Neural progenitor cell (in vitro differentiated cells): ENCODE data around the gene SLC6A5. TPM values are rescaled to one million over a fixed set of nuclear protein-coding genes. Genes with fewer than 3 reads are reported as not detected.

Source experiments
- DNase-seq: peaks from one replicate; pipeline ENCODE4 v3.0.0-alpha.2; 2016; ENCODE audit warnings: low spot score
- H2AFZ ChIP-seq: fragments of 200-600 bp; sonication (generic); replicated peaks from 2 replicates; pipeline ENCODE4 v1.6.1; 2016; ENCODE audit warnings: antibody characterized with exemption
- H3F3A ChIP-seq: fragments of 200-600 bp; sonication (generic); 2 replicates; pipeline ENCODE4 v1.6.1; 2016; ENCODE audit warnings: antibody characterized with exemption, low read depth
- H3K27ac ChIP-seq: fragments of 200-600 bp; sonication (generic); 2 replicates; pipeline ENCODE4 v1.5.1; 2016; ENCODE audit warnings: mild to moderate bottlenecking
- H3K27me3 ChIP-seq: fragments of 200-600 bp; sonication (generic); 2 replicates; pipeline ENCODE4 v1.6.1; 2016; ENCODE audit warnings: mild to moderate bottlenecking, moderate library complexity
- H3K36me3 ChIP-seq: fragments of 200-600 bp; sonication (generic); 2 replicates; pipeline ENCODE4 v1.5.1; 2016
- H3K4me1 ChIP-seq: fragments of 200-600 bp; sonication (generic); 2 replicates; pipeline ENCODE4 v1.6.1; 2016; ENCODE audit warnings: mixed run types
- H3K4me2 ChIP-seq: fragments of 200-600 bp; sonication (generic); 2 replicates; pipeline ENCODE4 v1.6.1; 2016
- H3K4me3 ChIP-seq: fragments of 200-600 bp; sonication (generic); 2 replicates; pipeline ENCODE4 v1.5.1; 2016
- H3K79me2 ChIP-seq: fragments of 200-600 bp; sonication (generic); 2 replicates; pipeline ENCODE4 v1.6.1; 2016; ENCODE audit warnings: low read depth
- H3K9ac ChIP-seq: fragments of 200-600 bp; sonication (generic); 2 replicates; pipeline ENCODE4 v1.6.1; 2016
- H3K9me3 ChIP-seq: fragments of 200-600 bp; sonication (generic); 2 replicates; pipeline ENCODE4 v1.5.1; 2016; ENCODE audit warnings: low read depth
- H4K20me1 ChIP-seq: fragments of 200-600 bp; sonication (generic); 2 replicates; pipeline ENCODE4 v1.6.1; 2016; ENCODE audit warnings: low read depth
- H3K27ac Mint-ChIP-seq: 3 replicates; pipeline ENCODE4 v1.8.0; 2021; ENCODE audit warnings: mixed read lengths
- H3K27me3 Mint-ChIP-seq: 2 replicates; pipeline ENCODE4 v1.8.0; 2022; ENCODE audit warnings: low read depth, mild to moderate bottlenecking, inconsistent platforms, moderate library complexity, mixed read lengths; ENCODE audit not compliant: insufficient read depth
- H3K36me3 Mint-ChIP-seq: 3 replicates; pipeline ENCODE4 v1.8.0; 2021; ENCODE audit warnings: mixed read lengths
- H3K4me1 Mint-ChIP-seq: 3 replicates; pipeline ENCODE4 v1.8.0; 2021; ENCODE audit warnings: mixed read lengths
- H3K4me3 Mint-ChIP-seq: 3 replicates; pipeline ENCODE4 v1.8.0; 2021; ENCODE audit warnings: mild to moderate bottlenecking, moderate library complexity, mixed read lengths
- H3K9me3 Mint-ChIP-seq: 3 replicates; pipeline ENCODE4 v1.8.0; 2020; ENCODE audit warnings: mixed read lengths
- EZH2 ChIP-seq: fragments of 200-600 bp; sonication (generic); IDR thresholded peaks from 2 replicates; pipeline ENCODE4 v1.6.1; 2017; ENCODE audit warnings: antibody characterized with exemption, mild to moderate bottlenecking, moderate library complexity
- EZH2phosphoT487 ChIP-seq: fragments of 200-600 bp; sonication (generic); IDR thresholded peaks from 2 replicates; pipeline ENCODE4 v1.6.1; 2017; ENCODE audit warnings: antibody characterized with exemption
- total RNA-seq: library from RNA; depleted of rRNA; stranded (reverse); fragments of >200 nt; gene quantifications from 2 replicates; pipeline ENCODE4 v1.2.3, GENCODE V29; 2015; ENCODE audit warnings: low replicate concordance
- TF ChIP-seq, protein P1 (sequence below): fragments of 200-600 bp; sonication (generic); IDR thresholded peaks from 2 replicates; pipeline ENCODE4 v1.5.1; 2017; ENCODE audit warnings: antibody characterized with exemption, mild to moderate bottlenecking

The SLC6A5 gene
- total RNA-seq, 1 donor from 2014 or later = not detected

DNA sequence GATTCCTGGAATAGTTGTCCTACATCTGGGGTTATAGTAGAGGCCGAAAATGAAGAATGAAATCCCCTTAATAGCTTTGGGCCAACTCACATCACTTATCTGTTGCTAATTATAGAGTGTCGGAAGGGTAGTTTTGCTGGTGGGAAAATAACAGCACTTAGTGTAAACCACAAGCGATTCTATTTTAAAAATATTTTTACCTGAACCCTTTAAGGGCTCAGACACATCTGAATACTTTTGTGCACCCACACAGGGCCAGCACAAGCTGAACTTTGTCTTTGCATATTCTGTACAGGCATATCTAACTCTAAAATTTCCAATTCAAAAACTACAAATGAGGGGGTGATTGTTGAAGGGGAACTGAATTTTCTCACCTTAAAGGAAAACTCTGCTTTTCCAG lies 27.6 kb downstream of the SLC6A5 start:
- no peaks in the 10 kb centered on the region for H3K79me2 ChIP-seq

DNA sequence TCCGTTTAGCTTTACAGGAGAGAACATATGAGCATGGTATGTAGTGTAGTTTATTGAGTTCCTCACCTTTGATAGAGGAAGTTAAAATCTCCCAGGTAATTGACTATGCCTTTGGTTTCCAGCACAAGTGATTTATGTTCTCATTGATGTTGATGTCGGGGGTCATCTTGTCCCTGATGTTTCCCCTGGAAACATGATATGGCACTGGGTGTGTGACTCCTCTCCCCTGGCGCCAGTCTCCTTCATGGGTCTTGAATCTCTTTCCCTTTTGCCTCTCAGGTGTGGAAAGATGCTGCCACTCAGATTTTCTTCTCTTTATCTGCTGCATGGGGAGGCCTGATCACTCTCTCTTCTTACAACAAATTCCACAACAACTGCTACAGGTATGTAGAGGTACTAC lies 28.3 kb downstream of the SLC6A5 start:
- TF ChIP-seq EZH2 (no peak), EZH2phosphoT487 (no peak)
- TF ChIP-seq, protein P1, sequence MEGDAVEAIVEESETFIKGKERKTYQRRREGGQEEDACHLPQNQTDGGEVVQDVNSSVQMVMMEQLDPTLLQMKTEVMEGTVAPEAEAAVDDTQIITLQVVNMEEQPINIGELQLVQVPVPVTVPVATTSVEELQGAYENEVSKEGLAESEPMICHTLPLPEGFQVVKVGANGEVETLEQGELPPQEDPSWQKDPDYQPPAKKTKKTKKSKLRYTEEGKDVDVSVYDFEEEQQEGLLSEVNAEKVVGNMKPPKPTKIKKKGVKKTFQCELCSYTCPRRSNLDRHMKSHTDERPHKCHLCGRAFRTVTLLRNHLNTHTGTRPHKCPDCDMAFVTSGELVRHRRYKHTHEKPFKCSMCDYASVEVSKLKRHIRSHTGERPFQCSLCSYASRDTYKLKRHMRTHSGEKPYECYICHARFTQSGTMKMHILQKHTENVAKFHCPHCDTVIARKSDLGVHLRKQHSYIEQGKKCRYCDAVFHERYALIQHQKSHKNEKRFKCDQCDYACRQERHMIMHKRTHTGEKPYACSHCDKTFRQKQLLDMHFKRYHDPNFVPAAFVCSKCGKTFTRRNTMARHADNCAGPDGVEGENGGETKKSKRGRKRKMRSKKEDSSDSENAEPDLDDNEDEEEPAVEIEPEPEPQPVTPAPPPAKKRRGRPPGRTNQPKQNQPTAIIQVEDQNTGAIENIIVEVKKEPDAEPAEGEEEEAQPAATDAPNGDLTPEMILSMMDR = no peak
- Histone ChIP-seq H3K4me1 (peaks cover 7% of the 10 kb centered on the region), H3K4me3 (no peak overlapping the region), H3K9me3 (no peaks in the 10 kb centered on the region), H3K9ac (no peak overlapping the region), H3K36me3 (no peaks in the 10 kb centered on the region), H4K20me1 (no peaks in the 10 kb centered on the region), H3K79me2 (no peaks in the 10 kb centered on the region), H3K27me3 (no peaks in the 10 kb centered on the region), H2AFZ (no peak overlapping the region), H3F3A (no peaks in the 10 kb centered on the region), H3K27ac (no peak overlapping the region), H3K4me2 (no peak overlapping the region)
- no peaks in the 10 kb centered on the region for H3K36me3 Mint-ChIP-seq
- DNase-seq = no peak
- no peak overlapping the region for H3K27ac Mint-ChIP-seq
- no peak overlapping the region for H3K4me3 Mint-ChIP-seq
- H3K9me3 Mint-ChIP-seq = peaks cover 5% of the 10 kb centered on the region
- H3K27me3 Mint-ChIP-seq = peaks cover 5% of the 10 kb centered on the region
- H3K4me1 Mint-ChIP-seq = no peaks in the 10 kb centered on the region

More for the DNA sequence above, 27.6 kb downstream of the SLC6A5 start:
- peaks cover 2% of the 10 kb centered on the region for H3K9me3 Mint-ChIP-seq
- Histone ChIP-seq H3K27ac (no peak overlapping the region), H2AFZ (no peak overlapping the region), H3K4me3 (no peak overlapping the region), H3F3A (no peaks in the 10 kb centered on the region), H3K4me1 (peaks cover 7% of the 10 kb centered on the region), H3K4me2 (no peak overlapping the region), H3K9ac (no peak overlapping the region), H3K27me3 (no peaks in the 10 kb centered on the region), H4K20me1 (no peaks in the 10 kb centered on the region), H3K36me3 (no peaks in the 10 kb centered on the region), H3K9me3 (no peaks in the 10 kb centered on the region)
- peaks cover 2% of the 10 kb centered on the region for H3K27me3 Mint-ChIP-seq
- H3K4me1 Mint-ChIP-seq = no peaks in the 10 kb centered on the region
- TF ChIP-seq, protein P1 = no peak
- TF ChIP-seq EZH2phosphoT487 = no peak
- TF ChIP-seq EZH2 = no peak
- no peaks in the 10 kb centered on the region for H3K36me3 Mint-ChIP-seq
- DNase-seq = no peak
- H3K27ac Mint-ChIP-seq = no peak overlapping the region
- H3K4me3 Mint-ChIP-seq = no peak overlapping the region

DNA sequence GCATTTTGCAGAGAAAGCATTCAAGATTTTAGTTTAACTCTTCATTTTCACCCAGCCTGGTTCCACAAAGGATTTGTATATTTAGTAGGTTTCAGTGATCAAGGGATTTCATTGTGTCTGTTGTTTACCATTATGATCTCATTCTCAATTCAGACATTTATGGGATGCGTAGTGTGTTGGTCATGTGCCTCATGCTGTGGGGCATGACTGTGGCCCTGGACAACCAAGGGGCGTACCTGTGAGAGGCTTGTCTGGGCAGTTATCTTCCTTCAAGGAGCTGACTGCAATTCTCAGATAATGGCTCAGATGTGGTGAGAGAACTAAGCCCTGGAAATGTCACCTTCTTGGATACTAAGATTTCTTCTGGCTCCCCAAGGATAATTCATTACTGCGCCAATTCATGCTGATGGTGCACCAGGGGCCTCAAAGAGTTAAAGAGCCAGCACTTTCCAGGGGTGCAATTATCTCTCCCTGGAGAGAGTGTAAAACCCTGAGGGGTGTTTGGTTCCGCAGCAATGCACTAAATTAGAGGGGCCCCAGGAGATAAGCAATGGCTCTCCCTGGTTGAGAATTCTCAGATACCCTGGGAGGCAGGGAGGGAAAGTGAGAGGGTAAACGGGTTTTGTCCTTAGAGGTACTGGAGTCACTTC lies 32.2 kb downstream of the SLC6A5 start:
- Histone ChIP-seq H3F3A (no peaks in the 10 kb centered on the region), H3K79me2 (no peaks in the 10 kb centered on the region), H4K20me1 (no peaks in the 10 kb centered on the region), H3K36me3 (no peaks in the 10 kb centered on the region), H3K4me3 (no peak overlapping the region), H3K9ac (no peak overlapping the region), H3K27me3 (no peaks in the 10 kb centered on the region), H3K27ac (no peak overlapping the region), H3K4me1 (peaks cover 7% of the 10 kb centered on the region), H2AFZ (no peak overlapping the region), H3K4me2 (no peak overlapping the region), H3K9me3 (no peaks in the 10 kb centered on the region)
- TF ChIP-seq EZH2phosphoT487 (no peak), EZH2 (no peak)
- TF ChIP-seq, protein P1 = no peak
- Mint-ChIP-seq H3K4me1 (no peaks in the 10 kb centered on the region), H3K27ac (no peak overlapping the region), H3K9me3 (peaks cover 5% of the 10 kb centered on the region), H3K36me3 (no peaks in the 10 kb centered on the region), H3K4me3 (no peak overlapping the region), H3K27me3 (peaks cover 8% of the 10 kb centered on the region)
- no peak for DNase-seq
